ENCODE measurements around the gene RBM20.
"Not testable (repeated sequence)": the region's sequence is repeated elsewhere in the genome, so short reads cannot be mapped to it uniquely, and the experiment has no call there.

Gene RBM20

DNA sequence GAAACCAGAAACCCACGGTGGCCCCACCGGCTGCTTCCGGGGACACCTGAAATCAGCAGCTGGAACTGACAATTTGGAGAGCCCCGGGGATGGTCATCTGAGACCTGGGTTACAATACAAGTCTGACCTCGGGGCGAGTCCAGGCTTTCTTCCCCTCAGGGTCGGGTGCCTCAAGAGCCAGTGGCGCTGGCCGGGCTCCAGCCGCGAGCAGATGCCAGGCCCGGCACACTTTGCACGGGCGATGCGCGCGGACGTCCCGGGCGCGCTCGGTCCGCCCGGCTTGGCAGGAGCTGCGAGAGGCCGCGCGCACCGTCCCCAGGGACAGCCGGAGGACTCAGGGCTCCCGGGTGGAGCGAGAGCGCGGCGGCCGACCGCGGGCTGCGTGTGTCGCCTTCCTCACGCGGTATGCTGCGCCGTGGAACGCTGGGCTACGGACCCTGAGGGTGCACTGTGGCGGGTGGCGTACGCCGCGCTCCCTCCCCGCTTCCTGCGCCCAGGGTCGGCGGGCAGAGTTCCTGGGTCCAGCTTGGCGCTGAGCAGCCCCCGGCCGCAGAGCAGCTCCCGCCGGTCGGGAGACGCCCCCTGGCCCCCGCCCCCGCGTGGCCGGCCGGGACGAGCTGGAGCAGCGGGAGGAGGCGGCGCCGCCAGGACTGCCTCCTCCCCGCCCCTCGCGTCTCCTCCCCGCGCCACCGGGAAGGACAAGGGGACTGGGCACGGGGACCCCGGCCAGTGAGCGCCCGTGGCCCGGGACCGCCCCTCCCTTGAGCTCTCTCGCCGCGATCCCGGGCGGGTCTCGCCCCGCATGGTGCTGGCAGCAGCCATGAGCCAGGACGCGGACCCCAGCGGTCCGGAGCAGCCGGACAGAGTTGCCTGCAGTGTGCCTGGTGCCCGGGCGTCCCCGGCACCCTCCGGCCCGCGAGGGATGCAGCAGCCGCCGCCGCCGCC is at the start of gene RBM20:
Gene RBM20 (plus strand): TSS at position 684 of the 945 bp plus-strand sequence. CDS start 119 bp downstream, at position 803.
- no peak for DNase-seq

GRCh38 chr10:110597476-110597875 is 46.7 kb upstream of the RBM20 start:
- no peak for DNase-seq

DNA sequence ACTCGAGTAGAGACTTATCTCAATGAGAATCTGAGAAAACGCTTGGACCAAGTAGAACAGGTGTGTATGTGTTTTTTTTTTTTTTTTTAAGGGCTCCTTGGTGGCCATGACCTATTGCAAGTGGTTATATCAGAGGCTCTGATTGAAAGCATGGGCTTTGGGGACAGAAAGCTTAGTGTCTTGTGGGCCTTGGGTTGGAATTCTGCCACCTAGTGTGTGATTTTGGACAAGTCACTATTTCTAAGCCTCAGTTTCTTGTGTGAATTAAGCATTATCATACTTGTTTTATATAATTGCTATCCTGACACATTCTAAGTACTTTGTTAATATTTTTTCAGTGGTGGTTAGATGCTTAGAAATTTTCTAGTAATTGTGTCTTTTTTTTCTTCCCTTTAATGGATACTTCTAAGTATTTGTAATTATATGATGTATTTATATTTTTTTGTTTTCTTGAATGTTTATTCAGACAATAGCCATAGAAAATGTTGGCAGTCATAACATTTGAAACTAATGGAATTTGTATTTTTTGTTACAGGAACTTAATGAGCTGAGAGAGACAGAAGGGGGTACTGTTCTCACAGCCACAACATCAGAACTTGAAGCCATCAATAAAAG is 43.5 kb upstream of the RBM20 start:
- DNase-seq: peak; percentile 45

DNA sequence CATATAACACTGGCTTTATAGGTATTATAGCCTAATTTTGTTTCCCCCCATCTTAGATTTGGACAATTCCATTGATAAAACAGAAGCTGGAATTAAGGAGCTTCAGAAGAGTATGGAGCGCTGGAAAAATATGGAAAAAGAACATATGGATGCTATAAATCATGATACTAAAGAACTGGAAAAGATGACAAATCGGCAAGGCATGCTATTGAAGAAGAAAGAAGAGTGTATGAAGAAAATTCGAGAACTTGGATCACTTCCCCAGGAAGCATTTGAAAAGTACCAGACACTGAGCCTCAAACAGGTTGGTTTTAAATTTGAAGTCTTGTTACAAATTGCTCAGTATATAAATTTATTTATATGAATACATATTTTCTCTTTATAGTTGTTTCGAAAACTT is 42.6 kb upstream of the RBM20 start:
- no peak for DNase-seq

- no peak for DNase-seq
These were observed 36.0 kb upstream of the RBM20 start for GRCh38 chr10:110608087-110608486.

GRCh38 chr10:110609605-110610004 is 34.5 kb upstream of the RBM20 start:
- DNase-seq: no peak

DNA sequence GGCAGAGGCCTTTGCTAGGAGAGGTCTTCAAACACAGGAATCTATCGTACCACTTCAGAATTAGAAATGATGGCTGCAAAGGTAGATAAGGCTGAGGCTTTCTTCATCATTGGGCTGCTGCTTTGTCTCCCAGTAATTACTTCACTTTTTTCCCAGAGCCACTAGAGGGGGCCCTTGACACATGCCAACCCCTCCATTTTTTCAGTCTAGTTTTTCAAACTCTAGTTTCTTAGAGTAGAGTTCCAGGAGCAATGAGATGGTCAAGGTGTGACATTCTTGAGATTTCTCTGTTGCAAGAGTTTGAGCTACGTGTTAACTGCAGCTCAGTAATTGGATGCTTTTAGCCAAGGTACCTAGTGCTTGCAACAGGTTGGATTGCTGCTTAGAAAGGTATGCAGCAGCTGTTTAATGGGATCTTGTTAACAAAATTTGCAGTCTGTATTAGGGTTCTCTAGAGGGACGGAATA is 33.8 kb upstream of the RBM20 start:
- DNase-seq: peak; percentile 38

DNA sequence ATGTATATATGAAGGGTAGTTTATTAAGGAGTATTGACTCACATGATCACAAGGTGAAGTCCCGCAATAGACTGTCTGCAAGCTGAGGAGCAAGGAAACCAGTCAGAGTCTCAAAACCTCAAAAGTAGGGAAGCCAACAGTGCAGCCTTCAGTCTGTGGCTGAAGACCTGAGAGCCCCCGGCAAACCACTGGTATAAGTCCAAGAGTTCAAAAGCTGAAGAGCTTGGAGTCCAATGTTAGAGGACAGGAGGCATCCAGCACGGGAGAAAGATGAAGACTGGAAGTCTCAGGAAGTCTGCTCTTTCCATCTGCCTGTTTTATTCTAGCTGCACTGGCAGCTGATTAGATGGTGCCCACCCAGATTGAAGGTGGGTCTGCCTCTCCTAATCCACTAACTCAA is 33.4 kb upstream of the RBM20 start:
- not testable (repeated sequence) for DNase-seq

DNA sequence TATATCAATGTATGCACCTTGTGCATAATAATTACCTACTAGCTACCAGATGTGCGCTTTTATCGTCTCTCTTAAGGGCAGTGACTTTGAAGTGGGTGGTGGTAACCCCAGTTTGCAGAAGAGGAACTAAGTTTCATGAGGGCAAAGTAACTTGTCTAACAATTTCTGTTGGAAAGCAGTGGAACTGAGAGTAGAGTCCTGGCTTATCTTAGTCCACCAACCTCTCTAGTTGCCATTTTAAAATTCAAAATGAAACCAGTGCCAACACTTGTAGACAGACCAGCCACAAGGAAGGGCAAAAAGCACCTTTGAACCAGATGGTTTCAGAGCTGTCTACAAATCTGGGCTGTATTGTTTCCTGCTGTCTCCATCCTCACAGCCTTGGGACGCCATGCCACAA is 32.0 kb upstream of the RBM20 start:
- DNase-seq: no peak

GRCh38 chr10:110612629-110613028 is 31.5 kb upstream of the RBM20 start:
- DNase-seq: no peak

DNA sequence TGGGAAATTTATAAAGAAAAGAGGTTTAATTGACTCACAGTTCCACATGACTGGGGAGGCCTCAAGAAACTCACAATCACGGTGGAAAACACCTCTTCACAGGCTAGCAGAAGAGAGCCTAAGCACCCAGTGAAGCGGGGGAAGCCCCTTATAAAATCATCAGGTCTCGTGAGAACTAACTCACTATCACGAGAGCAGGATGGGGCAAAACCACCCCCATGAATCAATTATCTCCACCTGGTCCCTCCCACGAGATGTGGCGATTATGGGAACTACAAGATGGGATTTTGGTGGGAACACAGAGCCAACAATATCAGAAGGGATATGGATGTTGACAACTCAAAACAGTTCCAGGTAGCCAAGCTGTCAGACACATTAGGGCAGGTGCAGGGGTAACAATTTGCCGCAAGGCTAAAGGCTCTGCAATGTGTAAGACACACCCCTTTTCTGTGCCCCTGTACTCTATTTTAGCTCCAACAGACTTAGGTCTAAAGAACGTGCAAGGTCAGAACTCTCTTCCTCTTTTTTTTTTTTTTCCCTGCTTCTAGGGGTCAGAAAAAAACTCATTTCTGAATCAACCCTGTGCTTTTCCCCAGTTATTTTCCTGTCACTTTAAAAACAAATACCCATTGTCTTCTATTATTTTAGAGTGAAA is 30.7 kb upstream of the RBM20 start:
- DNase-seq: no peak

DNA sequence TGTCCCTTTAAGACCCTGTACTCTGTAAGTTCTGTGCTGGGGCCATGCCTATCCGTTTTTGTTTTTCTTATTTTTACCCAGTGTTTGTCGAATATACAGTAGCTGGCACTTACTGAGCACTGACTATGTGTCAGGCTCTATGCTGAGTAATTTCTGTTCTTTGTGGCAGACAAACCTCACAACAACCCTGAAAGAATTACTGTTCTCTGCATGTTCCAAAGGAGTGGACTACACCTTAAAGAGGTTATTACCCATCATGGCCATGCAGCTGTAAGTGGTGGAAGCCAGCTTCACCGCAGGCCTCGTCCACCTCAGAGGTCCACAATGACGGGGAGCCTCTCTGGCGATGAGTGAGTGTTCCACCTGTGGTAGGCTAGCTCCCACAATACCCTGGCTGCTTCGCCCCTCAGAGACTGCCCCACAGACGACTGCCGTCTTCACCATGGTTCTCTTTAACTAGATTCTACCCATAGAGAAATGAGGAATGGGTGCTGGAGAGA is 30.1 kb upstream of the RBM20 start:
- no peak for DNase-seq

GRCh38 chr10:110615057-110615747 is 28.9 kb upstream of the RBM20 start:
- DNase-seq: no peak

DNA sequence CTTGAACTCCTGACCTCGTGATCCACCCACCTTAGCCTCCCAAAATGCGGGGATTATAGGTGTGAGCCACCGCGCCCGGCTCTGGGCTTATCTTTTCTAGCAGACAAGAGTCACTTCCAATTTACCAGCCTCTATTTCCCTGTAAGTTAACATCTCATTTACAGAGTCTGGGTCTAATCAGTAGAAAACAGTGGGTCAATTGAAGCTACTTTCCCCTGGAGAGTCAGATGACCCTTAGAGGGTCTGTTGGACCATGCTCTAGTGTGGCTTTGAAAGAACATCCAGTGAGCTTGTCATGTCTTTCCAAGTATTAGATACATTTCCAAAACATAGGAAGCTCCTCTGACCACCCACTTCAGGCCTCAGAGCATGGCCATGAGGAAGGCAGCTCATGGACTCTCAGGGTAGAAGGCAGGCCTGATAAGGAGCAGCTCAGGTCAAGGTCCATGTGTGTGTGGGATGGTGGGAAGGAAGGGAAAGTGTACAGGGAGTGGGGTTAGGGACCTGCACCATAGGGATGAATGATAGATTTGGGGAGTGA is 27.6 kb upstream of the RBM20 start:
- DNase-seq: no peak

GRCh38 chr10:110617425-110618229 is 26.5 kb upstream of the RBM20 start:
- no peak for DNase-seq

DNA sequence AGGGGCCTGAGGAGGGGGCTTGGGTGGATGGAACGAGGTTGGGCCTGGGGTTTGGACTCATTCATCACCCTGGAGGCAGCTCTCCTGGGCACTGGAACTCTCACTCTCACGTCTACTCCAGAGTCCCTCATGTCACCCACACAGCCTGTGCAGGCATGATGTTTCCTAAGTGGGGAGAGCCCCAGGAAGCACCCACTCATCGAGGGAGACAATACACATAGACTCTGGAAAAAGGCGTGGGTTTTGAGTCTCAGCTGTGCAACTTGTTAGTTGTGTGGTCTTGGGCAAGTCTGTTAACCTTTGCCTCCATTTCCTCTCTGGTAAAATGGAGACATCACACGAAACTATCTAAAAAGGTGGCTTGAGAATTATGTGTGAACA is 25.9 kb upstream of the RBM20 start:
- DNase-seq: no peak

DNA sequence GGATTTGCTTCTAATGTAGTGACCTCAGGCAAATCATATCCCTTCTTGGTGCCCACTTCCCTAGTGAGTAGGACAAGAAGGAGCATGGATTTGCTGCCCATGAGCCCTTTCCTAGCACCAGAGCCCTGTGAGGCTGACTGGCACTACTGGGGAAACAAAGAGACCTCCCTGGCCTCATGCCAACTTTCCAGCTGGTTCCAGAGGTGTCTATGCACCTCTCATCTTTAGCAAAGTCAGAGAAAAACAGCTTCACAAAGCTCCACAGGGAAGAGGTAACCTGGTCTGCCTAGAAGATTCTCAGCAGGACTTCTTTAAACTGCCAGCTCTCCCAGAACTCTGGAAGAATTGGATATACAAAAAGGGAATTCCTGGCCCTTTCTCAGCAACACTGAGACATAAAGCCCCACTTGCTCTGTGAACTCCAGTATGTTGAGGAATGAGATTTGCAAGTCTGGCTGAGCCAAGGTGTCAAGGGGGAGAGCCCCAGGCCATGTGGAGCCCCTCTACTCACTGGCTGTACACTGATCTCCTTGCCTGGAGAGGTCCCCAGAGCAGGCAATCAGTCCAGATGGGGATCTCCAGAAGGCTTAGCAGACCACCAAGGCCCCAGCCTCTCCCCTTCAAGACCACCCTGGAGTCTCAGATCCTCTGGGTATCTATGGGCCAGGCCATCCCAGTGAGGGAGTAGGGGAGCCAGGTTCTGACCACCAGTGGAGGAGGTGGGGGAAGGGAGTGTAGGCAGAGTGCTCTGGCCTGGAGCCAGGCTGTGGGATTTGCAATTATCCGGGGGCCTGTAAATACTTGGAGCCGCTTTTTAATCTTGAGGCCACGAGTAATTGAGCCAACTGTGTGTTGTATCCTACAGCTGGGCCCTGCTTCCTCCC is 24.4 kb upstream of the RBM20 start:
- no peak for DNase-seq

GRCh38 chr10:110620398-110620719 is 23.8 kb upstream of the RBM20 start:
- no peak for DNase-seq

DNA sequence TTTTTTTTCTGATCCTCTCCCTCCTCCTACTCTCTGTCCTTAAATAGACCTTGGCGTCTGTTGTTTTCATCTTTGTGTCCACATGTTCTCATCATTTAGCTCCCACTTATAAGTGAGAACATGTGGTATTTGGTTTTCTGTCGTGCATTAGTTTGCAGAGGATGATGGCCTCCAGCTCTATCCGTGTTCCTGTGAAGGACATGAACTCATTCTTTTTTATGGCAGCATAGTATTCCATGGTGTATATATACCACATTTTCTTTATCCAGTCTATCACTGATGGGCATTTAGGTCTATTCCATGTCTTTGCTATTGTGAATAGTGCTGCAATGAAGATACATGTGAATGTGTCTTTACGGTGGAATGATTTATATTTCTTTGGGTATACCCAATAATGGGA is 20.8 kb upstream of the RBM20 start:
- DNase-seq: not testable (repeated sequence)

DNA sequence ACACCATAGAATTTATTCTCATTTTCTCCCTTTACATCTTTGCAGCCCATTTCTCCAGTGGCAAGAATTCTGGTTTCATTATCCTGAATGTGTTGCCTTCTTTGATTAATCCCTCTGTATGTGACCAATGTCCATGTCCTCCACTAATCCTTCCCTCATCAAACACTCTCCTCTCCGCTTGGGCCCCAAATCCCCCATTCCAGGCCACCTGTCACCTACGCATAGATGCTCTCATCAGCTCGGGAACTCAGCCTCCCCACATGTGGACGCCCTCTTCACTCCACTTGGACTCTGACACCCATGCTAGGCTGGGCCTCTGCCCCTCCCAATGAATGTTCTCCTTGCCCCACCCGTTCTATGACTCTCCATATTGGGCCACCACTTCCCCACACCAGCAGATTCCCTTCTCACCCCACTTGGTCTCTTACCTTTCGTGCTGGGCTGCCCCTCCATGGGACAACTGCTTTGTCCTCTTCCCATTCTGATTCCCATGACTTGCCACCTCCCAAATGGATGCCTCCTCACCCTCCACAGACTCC is 18.7 kb upstream of the RBM20 start:
- no peak for DNase-seq

Measured in midbrain (tissue), 1 donor.